Brain microvascular endothelial cell (primary cell): ENCODE data around the gene CHID1.

Experiments
- DNase-seq: peaks from one replicate; pipeline ENCODE4 v3.0.0-alpha.2; 2020
- H3K27ac ChIP-seq: fragments of 250-450 bp; sonication (Bioruptor Pico); 2 replicates; pipeline ENCODE4 v1.5.1; 2020; ENCODE audit warnings: mild to moderate bottlenecking, moderate library complexity
- H3K27me3 ChIP-seq: fragments of 250-450 bp; sonication (Bioruptor Pico); replicated peaks from 2 replicates; pipeline ENCODE4 v1.5.1; 2020; ENCODE audit warnings: mild to moderate bottlenecking
- H3K36me3 ChIP-seq: fragments of 250-450 bp; sonication (Bioruptor Pico); replicated peaks from 2 replicates; pipeline ENCODE4 v1.5.1; 2020; ENCODE audit warnings: mild to moderate bottlenecking
- H3K4me3 ChIP-seq: 2 replicates; pipeline ENCODE4 v1.5.1; 2011; ENCODE audit warnings: low read depth, mild to moderate bottlenecking, control low read depth, low read length, moderate library complexity
- CTCF ChIP-seq: IDR thresholded peaks from 2 replicates; pipeline ENCODE4 v1.5.1; 2011; ENCODE audit warnings: low read depth, mild to moderate bottlenecking, moderate library complexity, low read length, control low read depth, inconsistent platforms; ENCODE audit errors: missing control alignments
- in situ Hi-C: cut with HindIII; loops from 2 replicates; pipeline ENCODE4 v1.10.0; 2017; ENCODE audit warnings: low sequenced_read_pairs, low pct_ligation_motif_present

Gene CHID1

GRCh38 chr11:931385-931784, 20.8 kb upstream of the CHID1 start:
- DNase-seq, result no peak
- no peak overlapping the region for H3K27ac ChIP-seq
- in situ Hi-C loops, result no loop called here

GRCh38 chr11:929405-929804, 18.8 kb upstream of the CHID1 start:
- DNase-seq, result no peak
- peaks cover 3% of the 10 kb centered on the region for H3K36me3 ChIP-seq
- no peak overlapping the region for H3K4me3 ChIP-seq
- H3K27me3 ChIP-seq, result no peaks in the 10 kb centered on the region
- TF ChIP-seq CTCF, result no peak
- in situ Hi-C loops, result no loop called here
- no peak overlapping the region for H3K27ac ChIP-seq

More at GRCh38 chr11:931385-931784, 20.8 kb upstream of the CHID1 start:
- no peak for TF ChIP-seq CTCF
- Histone ChIP-seq H3K4me3 (no peak overlapping the region), H3K27me3 (no peaks in the 10 kb centered on the region), H3K36me3 (peaks cover 3% of the 10 kb centered on the region)

GRCh38 chr11:928786-929185, 18.2 kb upstream of the CHID1 start:
- no peak for DNase-seq
- H3K27me3 ChIP-seq, result no peaks in the 10 kb centered on the region
- no peak overlapping the region for H3K27ac ChIP-seq
- no peak for TF ChIP-seq CTCF
- peaks cover 3% of the 10 kb centered on the region for H3K36me3 ChIP-seq
- in situ Hi-C loops, result no loop called here
- no peak overlapping the region for H3K4me3 ChIP-seq

GRCh38 chr11:927871-928270, 17.3 kb upstream of the CHID1 start:
- Histone ChIP-seq H3K4me3 (no peak overlapping the region), H3K27ac (no peak overlapping the region), H3K36me3 (peaks cover 3% of the 10 kb centered on the region), H3K27me3 (no peaks in the 10 kb centered on the region)
- DNase-seq, result no peak
- TF ChIP-seq CTCF, result no peak
- in situ Hi-C loops, result no loop called here

- no peaks in the 10 kb centered on the region for H3K27me3 ChIP-seq
- peak; percentile 37 for DNase-seq
- no peak for TF ChIP-seq CTCF
- H3K27ac ChIP-seq, result peak overlapping the region; percentile 26
- H3K36me3 ChIP-seq, result peaks cover 3% of the 10 kb centered on the region
- in situ Hi-C loops, result no loop called here
- H3K4me3 ChIP-seq, result peak overlapping the region; percentile 80
These were observed 15.8 kb upstream of the CHID1 start for GRCh38 chr11:926341-926916.

- TF ChIP-seq CTCF, result peak; percentile 55
- no peaks in the 10 kb centered on the region for H3K27me3 ChIP-seq
These were observed 15.1 kb upstream of the CHID1 start, which contains the start of gene AP2A2 for GRCh38 chr11:925496-926301. Gene AP2A2 (plus strand): TSS chr11:925870. CDS start chr11:926022, 152 bp downstream.

More at GRCh38 chr11:925496-926301, 15.1 kb upstream of the CHID1 start, which contains the start of gene AP2A2:
- peak; percentile 64 for DNase-seq
- Histone ChIP-seq H3K4me3 (peak within 1 kb of the TSS; percentile 80), H3K36me3 (peaks cover 3% of the 10 kb centered on the region), H3K27ac (peak within 1 kb of the TSS; percentile 64)
- in situ Hi-C loops, result no loop called here
